GM23338 (cell line): ENCODE data around the gene SNTG2. TPM values are rescaled to one million over a fixed set of nuclear protein-coding genes. Genes with fewer than 3 reads are reported as not detected.

Source experiments
- CREB1 ChIP-seq: fragments of 250-450 bp; sonication (Bioruptor Pico); IDR thresholded peaks from 2 replicates; pipeline ENCODE4 v1.5.0; 2020; ENCODE audit warnings: low read depth, mild to moderate bottlenecking, moderate library complexity
- CTCF ChIP-seq, 2 experiments: fragments of 200-600 bp in 1 of 2; sonication (generic) in 1 of 2; conservative IDR thresholded peaks; 2 replicates each; pipeline versions ENCODE4 v1.5.1 to v1.6.1; 2016 to 2017; ENCODE audit warnings: antibody characterized with exemption in 2 of 2, low read depth in 2 of 2, mild to moderate bottlenecking in 2 of 2, moderate library complexity in 1 of 2
- ETS1 ChIP-seq: IDR thresholded peaks from 2 replicates; pipeline ENCODE4 v1.6.1; 2016; ENCODE audit warnings: antibody characterized with exemption
- EZH2 ChIP-seq: fragments of 200-600 bp; sonication (generic); IDR thresholded peaks from one replicate; pipeline ENCODE4 v1.8.0; 2017; ENCODE audit warnings: antibody characterized with exemption, mild to moderate bottlenecking, low read depth; ENCODE audit not compliant: unreplicated experiment
- EZH2phosphoT487 ChIP-seq: fragments of 200-600 bp; sonication (generic); IDR thresholded peaks from one replicate; pipeline ENCODE4 v1.8.1; 2018; ENCODE audit warnings: antibody characterized with exemption; ENCODE audit not compliant: unreplicated experiment
- POLR2AphosphoS5 ChIP-seq: IDR thresholded peaks from 2 replicates; pipeline ENCODE4 v1.6.1; 2016; ENCODE audit warnings: antibody characterized with exemption, low read depth
- ZNF114 ChIP-seq: fragments of 250-450 bp; sonication (Bioruptor Pico); IDR thresholded peaks from 2 replicates; pipeline ENCODE4 v1.5.0; 2020; ENCODE audit warnings: mild to moderate bottlenecking, moderate library complexity
- ZNF331 ChIP-seq: fragments of 250-450 bp; sonication (Bioruptor Pico); IDR thresholded peaks from 2 replicates; pipeline ENCODE4 v1.5.0; 2020; ENCODE audit warnings: low read depth, mild to moderate bottlenecking, moderate library complexity
- polyA plus RNA-seq: library from polyadenylated mRNA; unstranded; fragments of >200 nt; fragmentation: Nextera tagmentation; extraction: Ambion mirVana; gene quantifications from 2 replicates; pipeline ENCODE4 v1.2.1, GENCODE V29; 2016
- total RNA-seq: library from RNA; depleted of rRNA; stranded (reverse); fragments of >200 nt; shearing (Covaris generic); gene quantifications from 2 replicates; pipeline ENCODE4 v1.2.3, GENCODE V29; 2014
- TF ChIP-seq, protein P1 (sequence below): fragments of 250-450 bp; sonication (Bioruptor Pico); IDR thresholded peaks from 2 replicates; pipeline ENCODE4 v1.5.0; 2020; ENCODE audit warnings: mild to moderate bottlenecking, moderate library complexity

SNTG2 gene
- total and polyA plus RNA-seq, 2 experiments from 2014 or later: 27.5 to 60.4 TPM

GRCh38 chr2:1282552-1282951 is 331.9 kb downstream of the SNTG2 start (continued):
- TF ChIP-seq, protein P1, sequence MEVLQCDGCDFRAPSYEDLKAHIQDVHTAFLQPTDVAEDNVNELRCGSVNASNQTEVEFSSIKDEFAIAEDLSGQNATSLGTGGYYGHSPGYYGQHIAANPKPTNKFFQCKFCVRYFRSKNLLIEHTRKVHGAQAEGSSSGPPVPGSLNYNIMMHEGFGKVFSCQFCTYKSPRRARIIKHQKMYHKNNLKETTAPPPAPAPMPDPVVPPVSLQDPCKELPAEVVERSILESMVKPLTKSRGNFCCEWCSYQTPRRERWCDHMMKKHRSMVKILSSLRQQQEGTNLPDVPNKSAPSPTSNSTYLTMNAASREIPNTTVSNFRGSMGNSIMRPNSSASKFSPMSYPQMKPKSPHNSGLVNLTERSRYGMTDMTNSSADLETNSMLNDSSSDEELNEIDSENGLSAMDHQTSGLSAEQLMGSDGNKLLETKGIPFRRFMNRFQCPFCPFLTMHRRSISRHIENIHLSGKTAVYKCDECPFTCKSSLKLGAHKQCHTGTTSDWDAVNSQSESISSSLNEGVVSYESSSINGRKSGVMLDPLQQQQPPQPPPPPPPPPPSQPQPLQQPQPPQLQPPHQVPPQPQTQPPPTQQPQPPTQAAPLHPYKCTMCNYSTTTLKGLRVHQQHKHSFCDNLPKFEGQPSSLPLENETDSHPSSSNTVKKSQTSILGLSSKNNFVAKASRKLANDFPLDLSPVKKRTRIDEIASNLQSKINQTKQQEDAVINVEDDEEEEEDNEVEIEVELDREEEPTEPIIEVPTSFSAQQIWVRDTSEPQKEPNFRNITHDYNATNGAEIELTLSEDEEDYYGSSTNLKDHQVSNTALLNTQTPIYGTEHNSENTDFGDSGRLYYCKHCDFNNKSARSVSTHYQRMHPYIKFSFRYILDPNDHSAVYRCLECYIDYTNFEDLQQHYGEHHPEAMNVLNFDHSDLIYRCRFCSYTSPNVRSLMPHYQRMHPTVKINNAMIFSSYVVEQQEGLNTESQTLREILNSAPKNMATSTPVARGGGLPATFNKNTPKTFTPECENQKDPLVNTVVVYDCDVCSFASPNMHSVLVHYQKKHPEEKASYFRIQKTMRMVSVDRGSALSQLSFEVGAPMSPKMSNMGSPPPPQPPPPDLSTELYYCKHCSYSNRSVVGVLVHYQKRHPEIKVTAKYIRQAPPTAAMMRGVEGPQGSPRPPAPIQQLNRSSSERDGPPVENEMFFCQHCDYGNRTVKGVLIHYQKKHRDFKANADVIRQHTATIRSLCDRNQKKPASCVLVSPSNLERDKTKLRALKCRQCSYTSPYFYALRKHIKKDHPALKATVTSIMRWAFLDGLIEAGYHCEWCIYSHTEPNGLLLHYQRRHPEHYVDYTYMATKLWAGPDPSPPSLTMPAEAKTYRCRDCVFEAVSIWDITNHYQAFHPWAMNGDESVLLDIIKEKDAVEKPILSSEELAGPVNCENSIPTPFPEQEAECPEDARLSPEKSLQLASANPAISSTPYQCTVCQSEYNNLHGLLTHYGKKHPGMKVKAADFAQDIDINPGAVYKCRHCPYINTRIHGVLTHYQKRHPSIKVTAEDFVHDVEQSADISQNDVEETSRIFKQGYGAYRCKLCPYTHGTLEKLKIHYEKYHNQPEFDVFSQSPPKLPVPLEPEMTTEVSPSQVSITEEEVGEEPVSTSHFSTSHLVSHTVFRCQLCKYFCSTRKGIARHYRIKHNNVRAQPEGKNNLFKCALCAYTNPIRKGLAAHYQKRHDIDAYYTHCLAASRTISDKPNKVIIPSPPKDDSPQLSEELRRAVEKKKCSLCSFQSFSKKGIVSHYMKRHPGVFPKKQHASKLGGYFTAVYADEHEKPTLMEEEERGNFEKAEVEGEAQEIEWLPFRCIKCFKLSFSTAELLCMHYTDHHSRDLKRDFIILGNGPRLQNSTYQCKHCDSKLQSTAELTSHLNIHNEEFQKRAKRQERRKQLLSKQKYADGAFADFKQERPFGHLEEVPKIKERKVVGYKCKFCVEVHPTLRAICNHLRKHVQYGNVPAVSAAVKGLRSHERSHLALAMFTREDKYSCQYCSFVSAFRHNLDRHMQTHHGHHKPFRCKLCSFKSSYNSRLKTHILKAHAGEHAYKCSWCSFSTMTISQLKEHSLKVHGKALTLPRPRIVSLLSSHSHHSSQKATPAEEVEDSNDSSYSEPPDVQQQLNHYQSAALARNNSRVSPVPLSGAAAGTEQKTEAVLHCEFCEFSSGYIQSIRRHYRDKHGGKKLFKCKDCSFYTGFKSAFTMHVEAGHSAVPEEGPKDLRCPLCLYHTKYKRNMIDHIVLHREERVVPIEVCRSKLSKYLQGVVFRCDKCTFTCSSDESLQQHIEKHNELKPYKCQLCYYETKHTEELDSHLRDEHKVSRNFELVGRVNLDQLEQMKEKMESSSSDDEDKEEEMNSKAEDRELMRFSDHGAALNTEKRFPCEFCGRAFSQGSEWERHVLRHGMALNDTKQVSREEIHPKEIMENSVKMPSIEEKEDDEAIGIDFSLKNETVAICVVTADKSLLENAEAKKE: no peak
- TF ChIP-seq CREB1 (no peak), ZNF331 (CRISPR knock-in tag) (no peak), ETS1 (no peak), CTCF (conservative IDR thresholded peaks at IDR 0.05; ENCODE audit: low read depth in 2 of 2) (no peak), EZH2phosphoT487 (no peak), POLR2AphosphoS5 (no peak), ZNF114 (CRISPR knock-in tag) (no peak), EZH2 (no peak)
